Psoas muscle (tissue), 8 donors: ENCODE data around the gene RPS6KA4. TPM values are rescaled to one million over a fixed set of nuclear protein-coding genes. Genes with fewer than 3 reads are reported as not detected.

ENCODE experiments used
- ATAC-seq, 4 donors: fragments of 200-7000 bp; cut with Tn5 transposase; one replicate each; pipeline ENCODE4 v1.9.1; 2020; ENCODE audit warnings: moderate library complexity in 3 of 4, mild to moderate bottlenecking in 2 of 4
- DNase-seq, 2 donors: peaks; one replicate each; pipeline ENCODE4 v3.0.0-alpha.2; 2020
- H3K27ac ChIP-seq: fragments of 200-600 bp; one replicate; pipeline ENCODE4 v1.8.0; 2022
- H3K27me3 ChIP-seq, 3 donors: fragments of 200-600 bp in 1 of 3; one replicate each; pipeline versions ENCODE4 v1.6.1 to v1.8.0; 2013 to 2022; ENCODE audit warnings: low read length in 2 of 3, mild to moderate bottlenecking in 2 of 3, moderate library complexity in 1 of 3; ENCODE audit not compliant: insufficient read depth in 3 of 3
- H3K36me3 ChIP-seq, 2 donors: fragments of 200-600 bp in 1 of 2; one replicate each; pipeline versions ENCODE4 v1.6.1 to v1.8.0; 2013 to 2022; ENCODE audit warnings: low read depth in 1 of 2, mild to moderate bottlenecking in 1 of 2, moderate library complexity in 1 of 2; ENCODE audit not compliant: insufficient read depth in 1 of 2
- H3K4me1 ChIP-seq: fragments of 200-600 bp; one replicate; pipeline ENCODE4 v1.8.0; 2022
- H3K4me3 ChIP-seq: fragments of 200-600 bp; one replicate; pipeline ENCODE4 v1.8.0; 2022; ENCODE audit warnings: mild to moderate bottlenecking
- H3K9me3 ChIP-seq: fragments of 200-600 bp; one replicate; pipeline ENCODE4 v1.8.0; 2022
- WGBS, 3 donors: extraction: QIAGEN DNeasy Blood & Tissue Kit; methylation state at CpG; one replicate each; pipeline versions ENCODE4 v1.1.6 to v1.1.7; 2013; 5-methylcytosine and 5-hydroxymethylcytosine counted together
- intact Hi-C, 2 donors: fragments of 100-400 bp; cut with DNase I; formaldehyde crosslinking; loops; one replicate each; pipeline versions ENCODE4 v1.11.0 to v1.14.2; 2022
- polyA plus RNA-seq, 3 donors: library from polyadenylated mRNA; stranded (reverse); fragments of 200-250 nt; gene quantifications; one replicate each; pipeline ENCODE4 v1.2.3, GENCODE V29; 2013
- total RNA-seq, 4 donors: library from RNA; stranded (reverse); fragmentation: NEBNext Ultra II Directional in 2 of 4; extraction: Animal tissue kit (Norgen Biotek cat#: 25700) in 2 of 4; gene quantifications; one replicate each; pipeline versions ENCODE4 v1.2.1 to v1.2.4, GENCODE V29; 2021 to 2023
- TF ChIP-seq, protein P1 (sequence below): fragments of 200-600 bp; IDR thresholded peaks from one replicate; pipeline ENCODE4 v1.8.0; 2022; ENCODE audit warnings: antibody characterized with exemption
- donor health status: healthy with polysubstance abuse.
- donor health status: DM: no; HTN: no; CAD: no; lungs with moderate emphysema.
- donor health status: Bipolar disorder and iron deficiency.
- donor health status: healthy.
- donor health status: DM: yes; HTN: yes; CAD: no.
- donor health status: DM: no; HTN: no; CAD: no.
- donor health status: DM: no; HTN: no; CAD: no.
- donor health status: DM: yes; HTN: yes; CAD: no.

The RPS6KA4 gene
- total and polyA plus RNA-seq, 7 donors, result 9.5 to 15.9 (median 13.1) TPM

GRCh38 chr11:64351136-64351631, 7.8 kb upstream of the RPS6KA4 start:
- peaks cover 0 to 9% (median 3%) of the 10 kb centered on the region in 3 donors for H3K27me3 ChIP-seq
- ATAC-seq (no peak), DNase-seq (no peak)
- H3K36me3 ChIP-seq, result no peaks in the 10 kb centered on the region
- 87 to 95% (median 94%) methylated on average over 14 to 18 of the region's 18 CpGs for WGBS, 3 donors
- no peak overlapping the region for H3K4me3 ChIP-seq
- no peaks in the 10 kb centered on the region for H3K9me3 ChIP-seq
- TF ChIP-seq, protein P1, sequence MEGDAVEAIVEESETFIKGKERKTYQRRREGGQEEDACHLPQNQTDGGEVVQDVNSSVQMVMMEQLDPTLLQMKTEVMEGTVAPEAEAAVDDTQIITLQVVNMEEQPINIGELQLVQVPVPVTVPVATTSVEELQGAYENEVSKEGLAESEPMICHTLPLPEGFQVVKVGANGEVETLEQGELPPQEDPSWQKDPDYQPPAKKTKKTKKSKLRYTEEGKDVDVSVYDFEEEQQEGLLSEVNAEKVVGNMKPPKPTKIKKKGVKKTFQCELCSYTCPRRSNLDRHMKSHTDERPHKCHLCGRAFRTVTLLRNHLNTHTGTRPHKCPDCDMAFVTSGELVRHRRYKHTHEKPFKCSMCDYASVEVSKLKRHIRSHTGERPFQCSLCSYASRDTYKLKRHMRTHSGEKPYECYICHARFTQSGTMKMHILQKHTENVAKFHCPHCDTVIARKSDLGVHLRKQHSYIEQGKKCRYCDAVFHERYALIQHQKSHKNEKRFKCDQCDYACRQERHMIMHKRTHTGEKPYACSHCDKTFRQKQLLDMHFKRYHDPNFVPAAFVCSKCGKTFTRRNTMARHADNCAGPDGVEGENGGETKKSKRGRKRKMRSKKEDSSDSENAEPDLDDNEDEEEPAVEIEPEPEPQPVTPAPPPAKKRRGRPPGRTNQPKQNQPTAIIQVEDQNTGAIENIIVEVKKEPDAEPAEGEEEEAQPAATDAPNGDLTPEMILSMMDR, result no peak
- H3K27ac ChIP-seq, result no peak overlapping the region
- intact Hi-C loops, result no loop called here
- no peaks in the 10 kb centered on the region for H3K4me1 ChIP-seq

- peaks cover 0 to 9% (median 3%) of the 10 kb centered on the region in 3 donors for H3K27me3 ChIP-seq
- peak in 1 of 2 donors; percentile 57 for DNase-seq
- no peaks in the 10 kb centered on the region for H3K4me1 ChIP-seq
- no peaks in the 10 kb centered on the region for H3K36me3 ChIP-seq
- H3K4me3 ChIP-seq, result no peak overlapping the region
- 49 to 62% (median 62%) methylated on average over 28 to 33 of the region's 33 CpGs for WGBS, 3 donors
- intact Hi-C loops, result no loop called here
- TF ChIP-seq, protein P1, result no peak
- no peak for ATAC-seq
- no peak overlapping the region for H3K27ac ChIP-seq
- no peaks in the 10 kb centered on the region for H3K9me3 ChIP-seq
Measured at GRCh38 chr11:64352099-64352994, 6.6 kb upstream of the RPS6KA4 start.

DNA sequence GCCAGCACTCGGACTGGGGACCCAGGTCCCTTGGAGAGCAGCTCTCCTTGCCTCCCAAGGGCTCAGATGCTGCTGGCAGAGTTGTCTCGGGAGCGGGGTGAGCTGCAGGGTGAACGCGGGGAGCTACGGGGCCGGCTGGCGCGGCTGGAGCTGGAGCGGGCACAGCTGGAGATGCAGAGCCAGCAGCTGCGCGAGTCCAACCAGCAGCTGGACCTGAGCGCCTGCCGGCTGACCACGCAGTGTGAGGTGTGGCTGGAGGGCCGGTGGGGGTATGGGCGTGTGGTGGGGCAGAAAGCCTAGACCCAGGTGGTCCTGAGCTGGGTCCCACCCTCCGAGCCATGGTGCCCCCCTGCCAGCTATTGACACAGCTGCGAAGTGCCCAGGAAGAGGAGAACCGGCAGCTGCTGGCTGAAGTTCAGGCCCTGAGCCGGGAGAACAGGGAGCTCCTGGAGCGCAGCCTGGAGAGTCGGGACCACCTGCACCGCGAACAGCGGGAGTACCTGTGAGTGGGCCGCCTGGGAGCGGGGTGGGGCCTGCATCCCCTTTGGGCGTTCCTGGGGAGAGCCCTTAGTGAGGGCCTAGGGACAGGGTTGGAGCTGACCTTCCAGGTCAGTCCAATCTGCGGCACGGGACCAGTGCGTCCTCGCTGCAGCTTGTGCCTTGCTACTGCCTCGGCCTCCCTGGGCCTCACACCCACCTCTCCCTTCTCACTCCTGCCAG, 5.8 kb upstream of the RPS6KA4 start:
- intact Hi-C loops, result no loop called here
- Histone ChIP-seq H3K36me3 (no peaks in the 10 kb centered on the region), H3K4me3 (no peak overlapping the region), H3K9me3 (no peaks in the 10 kb centered on the region), H3K4me1 (peaks cover under 1% of the 10 kb centered on the region), H3K27ac (no peak overlapping the region), H3K27me3 (peaks cover 0 to 9% (median 3%) of the 10 kb centered on the region in 3 donors)
- WGBS, 3 donors, result 23 to 43% (median 40%) methylated on average over 26 to 34 of the region's 34 CpGs
- TF ChIP-seq, protein P1, result no peak
- no peak for ATAC-seq
- DNase-seq, result no peak

GRCh38 chr11:64353715-64354506, 5.1 kb upstream of the RPS6KA4 start:
- WGBS, 3 donors, result 73 to 84% (median 74%) methylated on average over 17 to 20 of the region's 20 CpGs

More at GRCh38 chr11:64353715-64354506, 5.1 kb upstream of the RPS6KA4 start:
- peaks cover 0 to 9% (median 3%) of the 10 kb centered on the region in 3 donors for H3K27me3 ChIP-seq
- peaks cover 6% of the 10 kb centered on the region for H3K4me1 ChIP-seq
- H3K27ac ChIP-seq, result no peak overlapping the region
- H3K9me3 ChIP-seq, result no peaks in the 10 kb centered on the region
- no peaks in the 10 kb centered on the region for H3K36me3 ChIP-seq
- TF ChIP-seq, protein P1, result no peak
- intact Hi-C loops, result loop anchor here in 1 of 2 donors (2.0 kb wide), 1 partner anchor 35 kb away; the partner anchor contains the start of gene PRDX5
- DNase-seq, result peak in 1 of 2 donors; percentile 50
- no peak for ATAC-seq
- H3K4me3 ChIP-seq, result no peak overlapping the region
